H9 (cell line): Measurements from ENCODE around the gene PKP3. TPM values are rescaled to one million over a fixed set of nuclear protein-coding genes. Genes with fewer than 3 reads are reported as not detected.

Experiments
- DNase-seq: peaks from one replicate; pipeline ENCODE4 v3.0.0-alpha.2; 2017
- H2AFZ ChIP-seq: one replicate; pipeline ENCODE4 v1.6.1; 2013; ENCODE audit warnings: mild to moderate bottlenecking, low read length, control low read depth, moderate library complexity
- H2AK5ac ChIP-seq: 2 replicates; pipeline ENCODE4 v1.6.1; 2013; ENCODE audit warnings: low read length, control low read depth, mixed read lengths; ENCODE audit not compliant: insufficient read length
- H2BK120ac ChIP-seq: one replicate; pipeline ENCODE4 v1.6.1; 2013; ENCODE audit warnings: low read depth, mild to moderate bottlenecking, low read length, control low read depth, inconsistent platforms; ENCODE audit not compliant: poor library complexity, severe bottlenecking
- H2BK12ac ChIP-seq: 2 replicates; pipeline ENCODE4 v1.6.1; 2013; ENCODE audit warnings: low read length, control low read depth, mixed read lengths, low read depth; ENCODE audit not compliant: insufficient read length
- H2BK15ac ChIP-seq: 2 replicates; pipeline ENCODE4 v1.6.1; 2013; ENCODE audit warnings: low read depth, low read length, control low read depth
- H2BK20ac ChIP-seq: one replicate; pipeline ENCODE4 v1.6.1; 2013; ENCODE audit warnings: low read depth, mild to moderate bottlenecking, low read length, control low read depth, inconsistent platforms; ENCODE audit not compliant: poor library complexity, severe bottlenecking
- H2BK5ac ChIP-seq: 2 replicates; pipeline ENCODE4 v1.6.1; 2013; ENCODE audit warnings: low read length, control low read depth, mixed read lengths; ENCODE audit not compliant: insufficient read length
- H3K14ac ChIP-seq: 2 replicates; pipeline ENCODE4 v1.6.1; 2013; ENCODE audit warnings: low read length, control low read depth; ENCODE audit not compliant: insufficient read depth
- H3K18ac ChIP-seq: 2 replicates; pipeline ENCODE4 v1.6.1; 2013; ENCODE audit warnings: low read depth, mild to moderate bottlenecking, mixed read lengths, low read length, control low read depth; ENCODE audit not compliant: insufficient read length
- H3K23ac ChIP-seq: 2 replicates; pipeline ENCODE4 v1.6.1; 2013; ENCODE audit warnings: low read length, control low read depth, mixed read lengths, low read depth; ENCODE audit not compliant: insufficient read length
- H3K23me2 ChIP-seq: 2 replicates; pipeline ENCODE4 v1.6.1; 2013; ENCODE audit warnings: low read depth, mild to moderate bottlenecking, mixed read lengths, low read length, control low read depth; ENCODE audit not compliant: insufficient read length, poor library complexity, severe bottlenecking
- H3K27ac ChIP-seq: 2 replicates; pipeline ENCODE4 v1.5.1; 2013; ENCODE audit warnings: low read length, control low read depth, mixed read lengths, low read depth; ENCODE audit not compliant: insufficient read length
- H3K27me3 ChIP-seq: 2 replicates; pipeline ENCODE4 v1.6.1; 2013; ENCODE audit warnings: low read length, control low read depth, inconsistent platforms; ENCODE audit not compliant: insufficient read depth
- H3K4ac ChIP-seq: 2 replicates; pipeline ENCODE4 v1.6.1; 2013; ENCODE audit warnings: low read depth, mild to moderate bottlenecking, control low read depth, inconsistent platforms, low read length, moderate library complexity
- H3K4me1 ChIP-seq: 2 replicates; pipeline ENCODE4 v1.6.1; 2013; ENCODE audit warnings: low read length, control low read depth, inconsistent platforms; ENCODE audit not compliant: insufficient read depth
- H3K4me2 ChIP-seq: 2 replicates; pipeline ENCODE4 v1.6.1; 2013; ENCODE audit warnings: low read length, control low read depth, mixed read lengths; ENCODE audit not compliant: insufficient read length, insufficient read depth
- H3K56ac ChIP-seq: 2 replicates; pipeline ENCODE4 v1.6.1; 2013; ENCODE audit warnings: low read depth, mild to moderate bottlenecking, mixed read lengths, low read length, control low read depth; ENCODE audit not compliant: insufficient read length
- H3K79me1 ChIP-seq: 2 replicates; pipeline ENCODE4 v1.6.1; 2013; ENCODE audit warnings: low read depth, mild to moderate bottlenecking, moderate library complexity, low read length, control low read depth, inconsistent platforms; ENCODE audit not compliant: insufficient read depth, poor library complexity, severe bottlenecking
- H3K79me2 ChIP-seq: 2 replicates; pipeline ENCODE4 v1.6.1; 2013; ENCODE audit warnings: low read length, control low read depth, inconsistent platforms; ENCODE audit not compliant: insufficient read depth
- H3K9ac ChIP-seq: 2 replicates; pipeline ENCODE4 v1.6.1; 2013; ENCODE audit warnings: low read length, control low read depth, mixed read lengths; ENCODE audit not compliant: insufficient read length; ENCODE audit errors: extremely low read depth
- H3K9me3 ChIP-seq: one replicate; pipeline ENCODE4 v1.6.1; 2013; ENCODE audit warnings: low read depth, low read length, inconsistent platforms; ENCODE audit not compliant: control insufficient read depth
- H3T11ph ChIP-seq: one replicate; pipeline ENCODE4 v1.6.1; 2013; ENCODE audit warnings: mild to moderate bottlenecking, low read length, control low read depth, inconsistent platforms
- H4K20me1 ChIP-seq: one replicate; pipeline ENCODE4 v1.6.1; 2013; ENCODE audit not compliant: control insufficient read depth, insufficient read length, insufficient read depth
- H4K5ac ChIP-seq: 2 replicates; pipeline ENCODE4 v1.6.1; 2013; ENCODE audit warnings: low read depth, mild to moderate bottlenecking, mixed read lengths, low read length, control low read depth; ENCODE audit not compliant: insufficient read length
- H4K8ac ChIP-seq: replicated peaks from 2 replicates; pipeline ENCODE4 v1.6.1; 2013; ENCODE audit warnings: low read length, control low read depth, mixed read lengths, low read depth; ENCODE audit not compliant: insufficient read length
- H4K91ac ChIP-seq: 2 replicates; pipeline ENCODE4 v1.6.1; 2013; ENCODE audit warnings: low read depth, mild to moderate bottlenecking, moderate library complexity, mixed read lengths, low read length, control low read depth; ENCODE audit not compliant: insufficient read length
- H3K27ac Mint-ChIP-seq, 3 experiments: 2 replicates in 2 of 3; 3 replicates in 1 of 3; pipeline ENCODE4 v1.8.0; 2020 to 2021; ENCODE audit warnings: mixed read lengths in 3 of 3, mild to moderate bottlenecking in 1 of 3, moderate library complexity in 1 of 3
- H3K27me3 Mint-ChIP-seq: 2 replicates; pipeline ENCODE4 v1.8.0; 2021; ENCODE audit warnings: low read depth, mild to moderate bottlenecking, moderate library complexity, mixed read lengths
- H3K36me3 Mint-ChIP-seq, 3 experiments: 2 replicates in 2 of 3; 3 replicates in 1 of 3; pipeline ENCODE4 v1.8.0; 2020 to 2021; ENCODE audit warnings: low read depth in 3 of 3, mixed read lengths in 3 of 3; ENCODE audit not compliant: insufficient read depth in 1 of 3
- H3K4me1 Mint-ChIP-seq, 2 experiments: 2 replicates each; pipeline ENCODE4 v1.8.0; 2020; ENCODE audit warnings: mixed read lengths in 2 of 2
- H3K4me3 Mint-ChIP-seq, 2 experiments: 2 replicates in 1 of 2; 3 replicates in 1 of 2; pipeline ENCODE4 v1.8.0; 2020 to 2021; ENCODE audit warnings: mild to moderate bottlenecking in 2 of 2, mixed read lengths in 2 of 2, moderate library complexity in 1 of 2
- H3K9me3 Mint-ChIP-seq, 2 experiments: 2 replicates in 1 of 2; 3 replicates in 1 of 2; pipeline ENCODE4 v1.8.0; 2020; ENCODE audit warnings: mild to moderate bottlenecking in 2 of 2, mixed read lengths in 2 of 2, moderate library complexity in 1 of 2
- CTCF ChIP-seq: fragments of 200-600 bp; sonication (generic); conservative IDR thresholded peaks from 3 replicates; pipeline ENCODE4 v1.8.0; 2021; ENCODE audit warnings: antibody characterized with exemption, mild to moderate bottlenecking
- WGBS: extraction: QIAGEN DNeasy Blood & Tissue Kit; methylation state at CpG from one replicate; pipeline ENCODE4 v1.1.7; 2013; ENCODE audit warnings: missing lambda C conversion rate, low lambda C conversion rate, mixed read lengths; ENCODE audit not compliant: insufficient read length; ENCODE audit errors: extremely low coverage; 5-methylcytosine and 5-hydroxymethylcytosine counted together
- total RNA-seq: library from RNA; stranded (reverse); gene quantifications from 2 replicates; pipeline ENCODE4 v1.2.1, GENCODE V29; 2021

PKP3 gene
- total RNA-seq, 1 experiment from 2014 or later = 41.7 TPM

- H2BK20ac ChIP-seq = no peak overlapping the region
- no peak overlapping the region for H2AFZ ChIP-seq
- H3K27ac ChIP-seq = no peak overlapping the region
- no peak overlapping the region for H3K23ac ChIP-seq
- H2BK120ac ChIP-seq = no peak overlapping the region
- WGBS = no CpG with 5 or more reads among the region's 20 CpGs
- H2BK12ac ChIP-seq = no peak overlapping the region
- H2BK15ac ChIP-seq = no peak overlapping the region
- H3K18ac ChIP-seq = no peak overlapping the region
- H3K9me3 ChIP-seq = no peaks in the 10 kb centered on the region
- H3K14ac ChIP-seq = no peak overlapping the region
- no peak for TF ChIP-seq CTCF
- no peak overlapping the region for H2BK5ac ChIP-seq
- H4K20me1 ChIP-seq = no peaks in the 10 kb centered on the region
- Mint-ChIP-seq H3K27ac (0 out of 7 replicates have a peak overlapping the region, but pooled peaks of 1 of the 3 experiments have one; percentile 44), H3K36me3 (no peaks in the 10 kb centered on the region; a peak in 1 of 7 replicates), H3K4me1 (peaks cover 11 to 17% of the 10 kb centered on the region in 2 experiments), H3K9me3 (peaks cover 0 to 2% of the 10 kb centered on the region in 2 experiments; a peak in 1 of 5 replicates), H3K4me3 (no peak overlapping the region), H3K27me3 (peaks cover 5% of the 10 kb centered on the region)
- no peak overlapping the region for H3K4ac ChIP-seq
- no peaks in the 10 kb centered on the region for H3K4me1 ChIP-seq
- H3T11ph ChIP-seq = no peak overlapping the region
- H3K79me1 ChIP-seq = no peaks in the 10 kb centered on the region
- H4K8ac ChIP-seq = no peak overlapping the region
- H3K27me3 ChIP-seq = no peaks in the 10 kb centered on the region
- H3K23me2 ChIP-seq = peaks cover 10% of the 10 kb centered on the region
- no peak overlapping the region for H3K56ac ChIP-seq
- H3K4me2 ChIP-seq = no peak overlapping the region
- no peak overlapping the region for H4K91ac ChIP-seq
- H3K79me2 ChIP-seq = no peaks in the 10 kb centered on the region; the same call in 1 of the 2 replicates
- DNase-seq = no peak
- no peak overlapping the region for H4K5ac ChIP-seq
- no peak overlapping the region for H2AK5ac ChIP-seq
- no peak overlapping the region for H3K9ac ChIP-seq
These were observed 52.0 kb downstream of the PKP3 start for GRCh38 chr11:445765-446588.
